Fibroblast of skin of left quadriceps (primary cell): ENCODE measurements around the gene GPR152.

Experiments
- DNase-seq, 2 experiments: peaks; one replicate each; pipeline ENCODE4 v3.0.0-alpha.2; 2013; ENCODE audit warnings: low read depth in 2 of 2

The GPR152 gene

GRCh38 chr11:67452141-67452952, at the start of gene GPR152:
Gene GPR152, minus strand, starts transcription at chr11:67452729. Its CDS starts 5 bp downstream, at chr11:67452724.
- no peak for DNase-seq

GRCh38 chr11:67501854-67502253, 49.3 kb upstream of the GPR152 start:
- DNase-seq: no peak

GRCh38 chr11:67500831-67501715, 48.5 kb upstream of the GPR152 start:
- DNase-seq: no peak

GRCh38 chr11:67500484-67500821, 47.9 kb upstream of the GPR152 start:
- no peak for DNase-seq

GRCh38 chr11:67499808-67500483, 47.4 kb upstream of the GPR152 start:
- DNase-seq: no peak

- DNase-seq: no peak
Measured at GRCh38 chr11:67498544-67498972, 46.0 kb upstream of the GPR152 start.

GRCh38 chr11:67497656-67498291, 45.2 kb upstream of the GPR152 start:
- DNase-seq: no peak

GRCh38 chr11:67496113-67496512, 43.6 kb upstream of the GPR152 start:
- DNase-seq: no peak

GRCh38 chr11:67495234-67496005, 42.9 kb upstream of the GPR152 start:
- DNase-seq: no peak

GRCh38 chr11:67494371-67495233, 42.1 kb upstream of the GPR152 start:
- DNase-seq: no peak

- DNase-seq: no peak
Measured at GRCh38 chr11:67493548-67494370, 41.2 kb upstream of the GPR152 start.

- no peak for DNase-seq
Measured at GRCh38 chr11:67492801-67493547, 40.4 kb upstream of the GPR152 start.

- DNase-seq: no peak
Measured at GRCh38 chr11:67492069-67492727, 39.7 kb upstream of the GPR152 start.

- no peak for DNase-seq
Measured at GRCh38 chr11:67491276-67492068, 38.9 kb upstream of the GPR152 start.

GRCh38 chr11:67490727-67491065, 38.2 kb upstream of the GPR152 start:
- DNase-seq: no peak

GRCh38 chr11:67489885-67490726, 37.6 kb upstream of the GPR152 start:
- DNase-seq: no peak
